Panc1 (cell line): ENCODE results near the gene SUSD4. TPM values are rescaled to one million over a fixed set of nuclear protein-coding genes. Genes with fewer than 3 reads are reported as not detected.

ENCODE experiments used
- ATAC-seq: fragments of 200-7000 bp; cut with Tn5 transposase; 2 replicates; pipeline ENCODE4 v1.9.1; 2020; ENCODE audit warnings: mild to moderate bottlenecking, moderate library complexity
- BruUV-seq: library from RNA; stranded (reverse); fragments of 400-500 nt; replicated peaks from 2 replicates; lab custom pipeline; 2021; lab: Mats Ljungman, UMichigan
- CTCF ChIA-PET: fragments of 300-600 bp; sonication (Branson Sonifier 250); formaldehyde crosslinking; loops from one replicate; lab custom pipeline; 2022; ENCODE audit warnings: antibody characterized with exemption; lab: Charles Lee
- POLR2A ChIA-PET: fragments of 300-600 bp; sonication (Branson Sonifier 250); formaldehyde crosslinking; loops from one replicate; lab custom pipeline; 2022; ENCODE audit warnings: antibody characterized with exemption; lab: Charles Lee
- DNase-seq: peaks from one replicate; pipeline ENCODE4 v3.0.0-alpha.2; 2010; ENCODE audit warnings: low read depth, low spot score
- H3K27ac ChIP-seq: 2 replicates; pipeline ENCODE4 v1.5.1; 2011; ENCODE audit warnings: mild to moderate bottlenecking, low read length, inconsistent platforms
- H3K27me3 ChIP-seq: fragments of 200-500 bp; sonication (Bioruptor generic); 2 replicates; pipeline ENCODE4 v1.6.0; 2014; ENCODE audit warnings: low read length, inconsistent platforms; ENCODE audit not compliant: control insufficient read depth, insufficient read depth
- H3K36me3 ChIP-seq: fragments of 200-500 bp; sonication (Bioruptor generic); 2 replicates; pipeline ENCODE4 v1.5.1; 2014; ENCODE audit warnings: inconsistent platforms, mild to moderate bottlenecking, low read length, moderate library complexity; ENCODE audit not compliant: control insufficient read depth, insufficient read depth
- H3K4me1 ChIP-seq: 2 replicates; pipeline ENCODE4 v1.5.1; 2011; ENCODE audit warnings: inconsistent platforms, mild to moderate bottlenecking, low read length, moderate library complexity; ENCODE audit not compliant: control insufficient read depth, insufficient read depth
- H3K4me3 ChIP-seq, 2 experiments: 2 replicates each; pipeline ENCODE4 v1.5.1; 2011 to 2012; ENCODE audit warnings: low read depth in 2 of 2, low read length in 2 of 2, mild to moderate bottlenecking in 2 of 2, inconsistent platforms in 1 of 2, moderate library complexity in 1 of 2
- H3K9me3 ChIP-seq: fragments of 200-500 bp; sonication (Bioruptor generic); 2 replicates; pipeline ENCODE4 v1.5.1; 2014; ENCODE audit warnings: low read depth, mild to moderate bottlenecking, inconsistent platforms, low read length, moderate library complexity; ENCODE audit not compliant: control insufficient read depth, insufficient read depth
- CTCF ChIP-seq: fragments of 450-650 bp; IDR thresholded peaks from 2 replicates; pipeline ENCODE4 v1.5.1; 2017; ENCODE audit warnings: mild to moderate bottlenecking
- POLR2AphosphoS5 ChIP-seq: IDR thresholded peaks from 2 replicates; pipeline ENCODE4 v1.6.1; 2012; ENCODE audit warnings: mild to moderate bottlenecking, low read depth, low read length, moderate library complexity
- REST ChIP-seq, 2 experiments: IDR thresholded peaks; 2 replicates each; pipeline ENCODE4 v1.6.1; 2011 to 2012; ENCODE audit warnings: low read depth in 2 of 2, control low read depth in 1 of 2, low read length in 1 of 2, mild to moderate bottlenecking in 1 of 2, moderate library complexity in 1 of 2; ENCODE audit not compliant: insufficient read depth in 1 of 2
- SIN3A ChIP-seq: IDR thresholded peaks from 2 replicates; pipeline ENCODE4 v1.6.1; 2012; ENCODE audit warnings: low read depth, mild to moderate bottlenecking, low read length, moderate library complexity, borderline replicate concordance; ENCODE audit not compliant: insufficient read depth
- TCF7L2 ChIP-seq: IDR thresholded peaks from 2 replicates; pipeline ENCODE4 v1.6.1; 2011; ENCODE audit warnings: mild to moderate bottlenecking, low read depth, low read length, inconsistent platforms
- in situ Hi-C: cut with HindIII; loops from 2 replicates; pipeline ENCODE4 v1.10.0; 2016; ENCODE audit warnings: low sequenced_read_pairs, low pct_unique_long_range_greater_than_20kb
- intact Hi-C: fragments of 100-400 bp; cut with micrococcal nuclease; formaldehyde crosslinking; loops from one replicate; pipeline ENCODE4 v1.10.0; 2022; ENCODE audit not compliant: unreplicated experiment
- total RNA-seq: library from RNA; stranded (reverse); gene quantifications from one replicate; pipeline ENCODE4 v1.2.1, GENCODE V29; 2021; ENCODE audit not compliant: unreplicated experiment

The SUSD4 gene
- total RNA-seq, 1 experiment from 2014 or later = 0.28 TPM

GRCh38 chr1:223347583-223347982 is 16.4 kb downstream of the SUSD4 start:
- in situ Hi-C loops = no loop called here
- Histone ChIP-seq H3K9me3 (no peaks in the 10 kb centered on the region), H3K27ac (no peak overlapping the region), H3K4me1 (no peaks in the 10 kb centered on the region), H3K27me3 (peaks cover 2% of the 10 kb centered on the region; the same call in 1 of the 2 replicates), H3K36me3 (no peaks in the 10 kb centered on the region), H3K4me3 (no peak overlapping the region)
- no TSS peak for BruUV-seq
- DNase-seq (no peak), ATAC-seq (no peak)
- POLR2A ChIA-PET = no interaction called here
- CTCF ChIA-PET = no interaction called here
- intact Hi-C loops = no loop called here
- TF ChIP-seq CTCF (no peak), POLR2AphosphoS5 (no peak), REST (IDR thresholded peaks at IDR 0.05; ENCODE audit: insufficient read depth in 1 of 2, low read depth in 2 of 2, low read length in 1 of 2) (no peak), TCF7L2 (no peak), SIN3A (no peak)

- TF ChIP-seq SIN3A = no peak
- TF ChIP-seq CTCF = no peak
- no peak for TF ChIP-seq POLR2AphosphoS5
- no peak for TF ChIP-seq TCF7L2
- no peak for TF ChIP-seq REST (IDR thresholded peaks at IDR 0.05; ENCODE audit: insufficient read depth in 1 of 2, low read depth in 2 of 2, low read length in 1 of 2)
- H3K27ac ChIP-seq = no peak overlapping the region
- no peaks in the 10 kb centered on the region for H3K9me3 ChIP-seq
- ATAC-seq = no peak
- in situ Hi-C loops = no loop called here
- POLR2A ChIA-PET = no interaction called here
- no peak overlapping the region for H3K4me3 ChIP-seq
- intact Hi-C loops = no loop called here
- no TSS peak for BruUV-seq
- CTCF ChIA-PET = no interaction called here
- no peak for DNase-seq
- H3K27me3 ChIP-seq = peaks cover 2% of the 10 kb centered on the region; the same call in 1 of the 2 replicates
- H3K4me1 ChIP-seq = no peaks in the 10 kb centered on the region
- no peaks in the 10 kb centered on the region for H3K36me3 ChIP-seq
These were observed 17.7 kb downstream of the SUSD4 start for GRCh38 chr1:223346311-223346710.
